Stimulated activated naive CD8-positive, alpha-beta T cell treated with anti-CD3 and anti-CD28 coated beads, Interleukin-15, Interleukin-2, amounts not matched to agents 100 U/mL and 50 U/mL, for 24 hours (primary cell): ENCODE data around the gene KDR.

Experiments
- ATAC-seq: fragments of 150-1000 bp; cut with Tn5 transposase; one replicate; pipeline ENCODE4 v1.10.0; 2021
- DNase-seq: peaks from one replicate; pipeline ENCODE4 v3.0.0; 2021

KDR gene

DNA sequence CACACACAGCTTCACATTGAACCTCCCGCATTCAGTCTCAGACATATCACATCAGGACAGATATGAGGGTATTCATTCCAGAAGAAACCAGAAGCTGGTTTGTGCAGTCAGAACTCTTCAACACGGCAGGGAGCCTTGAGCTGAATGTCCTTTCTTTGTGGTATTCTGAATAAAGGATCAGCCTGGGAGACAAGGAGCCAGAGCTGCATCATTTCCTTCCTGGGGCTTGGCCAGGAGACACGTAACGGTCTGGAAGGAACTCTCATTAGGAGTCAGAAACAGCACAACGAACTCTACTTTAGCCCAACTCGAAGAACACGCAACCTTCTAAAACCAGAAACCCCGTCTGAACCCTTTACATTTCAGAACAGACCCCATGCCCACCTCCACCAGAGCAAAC is 46.4 kb downstream of the KDR start:
- ATAC-seq (no peak), DNase-seq (no peak)

DNA sequence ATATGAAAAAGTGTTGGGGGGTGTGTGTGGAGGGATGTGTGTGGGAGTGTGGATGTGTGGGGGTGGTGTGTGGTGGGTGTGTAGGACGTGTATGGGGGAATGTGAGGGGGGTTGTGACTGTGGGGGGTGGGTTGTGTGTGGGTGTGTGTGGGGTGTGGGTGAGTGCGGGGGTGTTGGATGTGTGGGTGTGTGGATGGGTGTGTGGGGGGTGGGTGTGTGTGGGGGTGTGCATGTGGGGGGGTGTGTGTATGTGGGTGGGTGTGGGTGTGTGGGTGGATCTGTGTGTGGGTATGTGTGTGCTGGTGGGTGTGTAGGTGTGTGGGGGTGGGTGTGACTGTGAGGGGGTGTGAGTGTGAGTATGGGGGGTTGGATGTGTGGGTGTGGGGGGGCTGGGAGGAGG is 47.8 kb downstream of the KDR start:
- ATAC-seq, result no peak
- no peak for DNase-seq

DNA sequence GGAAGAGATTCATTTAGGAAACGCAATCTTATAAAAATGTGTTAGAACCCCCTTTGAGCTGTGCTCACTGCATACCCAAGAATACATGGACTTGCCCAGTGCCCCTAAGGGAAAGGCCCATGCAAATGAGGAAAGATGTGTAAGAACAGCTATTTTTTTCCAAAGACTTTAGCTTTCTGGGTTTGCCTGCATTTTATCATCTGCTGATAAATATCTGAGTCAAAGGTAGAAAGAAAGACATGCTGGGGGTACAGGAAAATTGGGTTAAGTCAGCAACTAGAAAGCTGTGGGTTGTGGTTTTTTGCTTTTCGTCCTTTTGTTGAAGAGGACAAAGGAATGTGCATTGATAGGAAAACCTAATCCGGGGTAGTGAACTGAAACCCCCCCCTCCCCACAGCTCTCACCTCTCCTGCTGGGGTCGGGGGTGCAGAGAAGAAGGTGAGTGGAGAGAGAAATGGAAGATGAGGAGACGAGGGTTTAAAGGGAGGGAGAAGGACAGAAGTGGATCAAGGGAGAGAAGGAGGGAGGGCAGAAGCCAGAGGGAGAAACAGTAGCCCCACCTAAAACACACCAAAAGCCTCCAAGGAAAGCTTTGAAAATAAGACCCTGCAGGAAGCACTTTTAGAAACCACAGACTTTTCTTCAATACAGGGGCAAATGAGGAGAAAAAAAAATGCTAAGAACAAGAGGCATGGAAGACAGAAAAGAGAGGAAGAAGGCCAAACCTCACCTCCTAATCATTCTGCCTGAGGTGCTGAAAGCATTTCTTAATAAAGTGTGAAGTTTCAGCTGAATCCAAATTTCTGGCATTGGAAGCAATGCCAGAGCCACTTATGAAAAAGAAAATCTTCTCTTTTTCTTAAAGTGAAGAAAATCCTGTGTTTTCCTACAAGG is 49.3 kb downstream of the KDR start:
- peak; percentile 89 for ATAC-seq

DNA sequence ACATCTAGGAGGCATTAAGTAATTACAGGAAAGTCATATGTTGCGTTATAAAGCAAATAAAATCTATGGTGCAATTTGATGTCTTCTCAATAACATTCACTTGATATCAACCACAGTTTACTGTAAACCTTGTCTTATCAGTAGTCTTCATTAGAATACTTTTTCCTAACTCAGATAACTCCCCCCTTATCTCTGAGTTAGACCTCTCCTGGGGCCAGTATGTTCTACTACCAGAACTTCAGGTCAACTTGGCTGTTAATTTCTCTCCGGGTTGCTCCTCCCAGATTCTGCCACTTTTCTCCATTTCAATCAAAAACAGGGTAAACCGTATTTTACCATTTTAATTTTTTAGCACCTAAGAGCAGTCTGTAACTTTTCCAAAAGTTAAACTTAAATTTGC is 50.0 kb downstream of the KDR start:
- DNase-seq (no peak), ATAC-seq (no peak)

More for the DNA sequence above, 49.3 kb downstream of the KDR start:
- DNase-seq, result peak; percentile 7

DNA sequence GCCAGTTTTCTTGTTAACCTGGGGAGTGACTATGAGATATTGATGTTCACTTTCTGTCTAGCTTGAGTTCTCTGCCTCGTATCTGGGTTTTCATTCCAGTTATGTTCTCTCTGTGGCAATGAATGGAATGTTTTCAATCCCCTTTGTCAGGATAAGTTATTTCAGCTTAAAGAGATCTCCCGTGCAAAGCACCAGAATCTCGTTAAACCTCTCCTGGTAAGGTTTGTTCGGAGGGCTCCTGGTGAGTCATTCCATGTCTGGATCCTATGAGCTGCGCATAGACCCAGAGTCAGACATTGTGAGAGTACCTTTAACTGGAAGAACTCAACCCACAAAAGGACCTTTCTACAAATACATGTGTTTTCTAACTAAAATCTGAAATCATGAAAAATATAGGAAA is 51.0 kb downstream of the KDR start:
- no peak for DNase-seq
- ATAC-seq, result no peak

DNA sequence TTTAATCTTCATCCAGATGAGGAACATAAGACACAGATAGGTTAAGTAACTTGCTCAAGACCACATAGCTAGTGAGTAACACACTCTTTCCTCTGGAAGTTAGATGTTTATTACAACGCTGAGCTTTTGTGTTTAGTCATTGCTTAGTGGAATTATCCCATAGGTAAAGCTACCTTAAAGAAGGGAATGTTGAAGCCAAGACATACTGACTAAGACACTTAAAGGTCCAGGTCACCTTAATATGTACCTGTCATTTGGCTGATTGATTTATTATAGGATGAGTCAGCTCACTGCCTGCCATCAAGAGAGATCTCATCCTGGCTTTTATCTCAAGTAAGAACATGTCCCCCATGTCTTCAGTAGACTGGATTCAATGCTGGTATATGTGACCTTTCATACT is 53.4 kb downstream of the KDR start:
- no peak for DNase-seq
- ATAC-seq, result no peak

DNA sequence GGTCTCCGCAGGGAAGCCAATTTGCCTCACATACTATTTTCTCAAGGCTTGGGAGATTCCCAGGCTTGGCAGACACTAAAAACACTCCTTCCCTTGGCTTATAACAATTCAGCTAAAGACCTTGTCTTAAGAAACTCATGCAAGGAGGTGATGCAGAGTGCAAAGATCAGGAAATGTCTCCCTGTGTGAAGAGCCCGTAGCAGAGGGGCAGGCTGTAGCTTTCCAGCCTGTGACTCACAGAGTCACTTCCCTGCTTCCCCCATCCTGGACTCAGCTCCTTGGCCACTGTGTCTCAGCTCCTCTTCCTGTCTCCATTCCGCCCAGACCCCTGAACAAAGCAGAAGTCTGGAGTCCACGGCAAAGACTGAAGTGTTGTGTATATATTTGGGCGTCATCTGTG is 56.1 kb downstream of the KDR start:
- DNase-seq (no peak), ATAC-seq (no peak)

DNA sequence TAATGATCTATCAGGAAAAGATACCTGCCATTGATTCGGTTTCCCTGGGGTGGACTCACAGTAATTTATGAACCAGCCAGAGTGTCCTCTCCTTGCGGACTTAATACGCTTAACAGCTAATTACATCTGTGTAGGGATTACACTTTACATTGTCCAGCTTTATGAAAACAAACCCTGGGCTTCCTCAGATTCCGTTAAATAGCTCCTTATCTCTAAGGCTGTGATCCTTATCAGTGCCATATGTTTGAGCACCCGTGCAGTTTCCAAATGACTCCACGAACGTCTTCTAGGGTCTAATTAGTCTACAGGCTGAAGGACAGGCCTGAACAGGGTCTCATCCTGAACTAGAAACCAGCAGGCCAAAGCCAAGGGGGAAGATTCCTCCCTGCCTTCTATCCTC is 56.9 kb downstream of the KDR start:
- DNase-seq, result no peak
- ATAC-seq, result no peak

DNA sequence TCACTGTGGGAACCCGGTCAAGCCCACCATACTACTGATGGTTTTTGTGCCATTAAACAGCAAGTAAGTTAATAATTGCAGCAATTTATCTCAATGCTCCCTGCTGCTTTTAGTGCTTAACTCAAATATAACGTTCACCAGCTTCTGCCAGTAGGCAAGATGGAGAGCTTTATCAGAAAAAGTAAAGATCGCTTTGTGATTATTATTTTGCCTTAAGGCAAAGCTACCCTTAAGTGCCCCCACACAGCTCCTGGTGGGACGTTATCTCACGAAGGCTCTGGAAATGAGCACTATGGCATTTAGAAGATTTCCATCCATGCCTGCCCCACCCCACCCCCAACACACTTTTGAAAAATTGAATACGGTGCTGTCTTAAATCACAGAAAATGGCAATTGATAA is 59.4 kb downstream of the KDR start:
- DNase-seq (no peak), ATAC-seq (no peak)

DNA sequence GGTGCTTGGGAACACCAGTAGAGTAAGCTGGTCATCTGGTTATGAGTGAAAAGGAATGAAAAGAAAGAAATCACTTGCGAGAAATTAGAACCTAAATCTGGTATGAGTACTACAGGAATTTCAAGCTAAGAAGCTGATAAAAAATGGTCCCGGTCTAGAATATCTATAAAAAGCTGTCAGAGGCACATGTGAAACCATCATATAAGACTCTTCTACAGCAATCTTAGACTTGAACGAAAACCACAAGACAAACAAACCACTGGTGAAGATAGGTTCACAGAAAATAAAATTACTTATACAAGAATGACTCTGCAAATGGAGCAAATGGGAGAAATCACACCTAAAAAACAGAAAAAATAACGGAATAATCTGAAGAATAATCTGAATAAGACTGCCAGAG is 69.9 kb downstream of the KDR start:
- ATAC-seq, result no peak
- DNase-seq, result no peak

DNA sequence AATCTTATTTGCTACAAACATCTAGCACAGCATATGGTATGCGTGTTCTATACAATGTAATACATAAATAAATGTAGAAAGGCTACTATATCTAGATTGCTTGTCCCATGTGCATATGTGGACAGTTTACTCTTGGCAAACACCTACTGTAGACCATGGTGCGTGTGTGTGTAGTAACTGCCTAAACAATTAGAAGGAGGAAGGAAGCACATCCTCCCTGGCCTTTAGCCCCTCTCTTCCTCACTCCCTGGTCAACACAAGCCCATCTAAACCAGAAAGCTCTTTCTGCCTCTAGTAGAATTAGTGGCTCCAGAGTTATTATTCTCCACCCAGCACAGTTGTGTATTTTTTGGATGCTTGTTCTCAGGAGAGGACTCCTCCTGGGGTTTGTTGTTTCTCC is 73.9 kb downstream of the KDR start:
- DNase-seq (no peak), ATAC-seq (no peak)

DNA sequence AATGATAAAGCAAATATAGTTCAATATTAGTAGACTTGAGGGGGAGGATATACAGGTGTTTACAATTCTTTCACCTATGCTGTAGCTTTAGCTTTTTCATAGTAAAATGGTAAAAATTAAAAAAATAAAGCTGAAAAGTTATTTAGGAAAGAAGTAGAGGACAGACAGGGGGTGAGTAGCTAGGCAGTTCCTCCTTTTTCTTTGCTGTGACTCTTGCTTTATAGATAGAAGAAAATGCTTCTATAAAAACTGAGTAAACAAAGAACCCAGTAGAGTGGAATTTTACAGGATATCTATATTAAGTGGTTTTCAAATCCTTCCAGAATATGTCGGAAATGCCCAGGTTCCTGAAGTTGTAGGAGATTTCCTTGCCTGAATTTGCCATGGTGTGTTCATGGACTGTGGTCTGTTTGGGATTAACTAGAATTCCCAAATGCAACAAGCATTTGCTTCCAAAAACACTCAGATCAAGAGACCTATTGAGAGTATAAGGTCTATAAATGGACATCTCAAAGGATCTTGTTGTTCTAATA is 74.9 kb downstream of the KDR start:
- no peak for ATAC-seq
- no peak for DNase-seq

DNA sequence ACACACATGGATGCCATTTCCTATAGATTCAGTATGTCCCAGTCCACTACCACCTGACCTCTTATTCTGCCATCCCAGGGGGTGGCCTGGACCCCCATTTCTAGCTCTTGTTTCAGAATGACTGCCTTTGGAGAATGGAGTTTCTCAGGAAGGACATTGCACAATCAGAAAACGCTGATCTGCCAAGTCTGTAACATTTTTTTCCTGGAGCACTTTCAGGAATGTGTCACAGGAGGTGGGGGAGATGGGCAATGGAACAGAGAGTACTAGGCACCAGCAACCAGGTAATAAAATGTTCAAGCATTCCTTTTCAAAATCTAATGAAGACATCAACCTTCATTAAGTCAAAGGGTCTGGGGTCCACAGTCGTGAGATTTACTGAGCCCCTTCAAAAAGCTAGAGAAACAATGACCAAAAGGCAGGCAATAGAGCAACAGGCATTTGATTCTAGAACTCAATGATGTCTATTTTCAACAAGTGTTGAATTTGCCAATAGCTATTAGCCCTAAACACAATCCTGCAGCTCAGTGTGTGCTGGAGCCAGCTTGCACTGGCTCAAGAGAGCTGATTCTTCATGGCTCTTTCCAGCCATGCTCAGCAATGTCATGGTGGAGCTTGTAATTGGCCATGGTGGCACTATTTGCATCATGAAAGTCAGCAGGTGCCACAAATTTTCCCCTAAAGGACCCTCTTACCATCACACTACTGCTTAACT is 87.1 kb downstream of the KDR start:
- ATAC-seq (no peak), DNase-seq (no peak)

DNA sequence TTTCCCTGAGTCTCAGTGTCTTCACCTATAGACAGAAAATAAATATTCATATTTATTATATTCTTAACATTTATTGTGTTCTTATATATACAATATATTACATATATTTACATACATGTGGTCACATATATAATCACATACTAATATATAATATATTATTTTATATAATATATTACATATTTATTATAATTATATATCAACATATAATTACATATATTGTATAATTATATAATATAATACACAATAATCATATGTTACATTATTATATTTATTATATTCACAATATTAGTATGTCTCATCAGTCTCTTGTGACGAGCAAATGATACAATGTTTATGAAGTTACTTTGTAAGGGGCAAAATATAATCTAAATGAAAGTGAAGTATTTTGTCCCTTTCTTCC is 87.7 kb downstream of the KDR start:
- DNase-seq, result no peak
- no peak for ATAC-seq

DNA sequence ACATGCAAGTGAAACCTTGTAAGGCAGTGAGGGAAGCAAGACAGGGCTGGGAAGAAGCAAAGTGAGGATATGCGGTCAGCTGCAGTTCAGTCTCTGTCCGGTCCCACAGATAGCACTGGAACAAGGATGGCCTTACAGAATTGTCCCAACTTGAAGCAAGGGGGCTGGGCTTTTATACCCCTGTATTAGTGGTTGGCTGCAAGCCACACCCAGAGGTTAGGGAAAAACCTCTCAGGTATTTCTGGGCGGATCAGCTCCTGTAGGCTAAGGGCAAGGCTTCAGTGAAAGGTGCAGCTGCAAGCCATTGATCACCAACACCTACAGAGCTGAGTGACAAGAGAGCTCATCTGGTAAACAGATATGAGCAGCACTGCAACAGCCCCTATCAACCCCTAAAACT is 89.0 kb downstream of the KDR start:
- no peak for ATAC-seq
- DNase-seq, result no peak

DNA sequence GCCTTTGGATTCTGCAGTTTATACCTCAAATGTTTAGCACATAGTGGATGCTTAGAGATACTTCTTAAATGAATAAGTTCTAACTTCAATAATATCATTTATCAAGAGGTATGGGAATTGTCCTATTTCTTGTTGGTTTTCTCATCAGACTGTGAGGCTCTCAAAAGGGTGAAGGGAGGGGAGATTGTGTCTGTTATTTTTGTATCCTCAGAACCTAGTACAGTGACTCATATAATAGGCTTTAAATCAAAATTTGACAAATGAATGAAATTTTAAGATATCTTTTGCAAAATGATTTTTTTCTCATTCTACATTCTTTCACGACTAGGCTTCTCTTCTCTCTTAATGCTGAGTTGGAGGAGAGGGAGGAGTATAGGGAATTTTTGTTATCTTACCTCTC is 89.5 kb downstream of the KDR start:
- DNase-seq (no peak), ATAC-seq (no peak)

DNA sequence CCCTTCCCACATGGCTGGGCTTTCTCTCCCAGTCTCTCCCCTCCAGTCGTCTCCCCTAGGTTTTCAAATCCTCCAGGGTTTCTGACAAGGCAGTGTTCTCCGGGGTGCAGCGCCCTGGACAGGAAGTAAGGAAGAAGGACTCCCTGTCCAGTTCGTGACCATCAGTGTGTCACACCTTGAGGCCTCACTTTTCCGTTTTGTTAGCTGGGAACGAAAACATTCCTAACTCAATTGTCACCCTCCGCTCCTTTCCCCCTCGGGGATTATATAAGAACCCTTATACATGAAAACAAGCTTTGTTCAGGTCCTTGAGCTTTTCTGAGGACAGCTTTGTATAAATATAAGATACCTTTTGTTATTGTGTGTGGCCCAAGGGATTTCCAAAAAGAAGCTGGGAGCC is 92.1 kb downstream of the KDR start:
- ATAC-seq (no peak), DNase-seq (no peak)

DNA sequence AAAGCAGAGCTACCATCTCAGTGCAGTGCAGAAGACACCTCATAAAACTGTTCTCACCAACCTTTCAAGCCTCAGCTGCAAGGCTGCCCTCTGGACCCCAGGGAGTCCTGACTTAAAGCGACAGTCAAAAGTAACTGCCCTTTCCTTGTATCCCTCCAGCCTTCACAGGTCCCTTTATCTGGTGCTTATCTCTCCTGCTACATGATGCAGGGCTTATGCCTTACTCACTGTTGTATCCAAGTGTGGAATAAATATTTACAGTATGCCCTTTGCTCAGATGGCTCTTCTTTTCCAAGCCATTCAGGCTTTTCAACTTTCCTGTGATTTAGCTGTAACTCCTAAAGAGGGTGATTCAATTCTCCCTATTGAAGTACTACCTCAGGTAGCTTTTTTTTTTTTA is 92.6 kb downstream of the KDR start:
- ATAC-seq, result no peak
- no peak for DNase-seq

DNA sequence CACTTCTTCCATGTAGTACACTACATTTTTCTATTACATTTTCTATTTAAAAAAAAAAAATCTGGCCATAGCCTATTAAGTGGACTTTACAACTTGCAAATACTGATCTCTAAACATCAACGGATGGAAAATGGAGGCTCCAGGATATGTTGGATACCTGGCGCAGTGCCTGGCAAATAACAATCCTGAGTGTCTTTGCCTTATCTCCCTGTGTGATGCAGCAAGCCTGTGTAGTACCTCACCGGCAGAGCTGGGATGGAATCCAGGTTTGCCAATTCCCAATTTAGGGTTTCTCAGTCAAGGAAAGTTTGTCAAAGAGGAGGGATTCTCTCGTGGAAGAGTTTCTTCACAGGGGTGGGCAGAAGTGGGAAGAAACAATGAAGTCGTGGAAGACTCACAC is 93.2 kb downstream of the KDR start:
- DNase-seq (no peak), ATAC-seq (no peak)

DNA sequence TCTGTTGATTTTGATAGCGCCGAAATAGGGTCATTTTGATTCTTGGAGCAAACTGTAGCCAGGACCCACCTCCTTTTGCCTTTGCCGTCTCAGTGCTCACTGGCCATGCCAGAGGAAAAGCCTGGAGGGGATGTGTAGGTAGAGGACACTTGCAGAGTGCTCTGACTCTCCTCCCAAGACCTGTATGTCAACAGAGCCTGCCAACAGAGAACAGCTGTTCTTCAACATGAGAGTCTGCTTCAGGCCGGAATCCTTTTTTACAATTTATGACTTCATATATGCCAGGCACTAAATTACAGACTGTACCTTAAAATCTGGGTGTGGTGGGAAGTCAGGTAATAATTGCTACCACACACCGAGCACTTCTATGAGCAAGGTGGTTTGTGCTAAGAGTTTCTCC is 94.2 kb downstream of the KDR start:
- DNase-seq, result no peak
- ATAC-seq, result no peak

DNA sequence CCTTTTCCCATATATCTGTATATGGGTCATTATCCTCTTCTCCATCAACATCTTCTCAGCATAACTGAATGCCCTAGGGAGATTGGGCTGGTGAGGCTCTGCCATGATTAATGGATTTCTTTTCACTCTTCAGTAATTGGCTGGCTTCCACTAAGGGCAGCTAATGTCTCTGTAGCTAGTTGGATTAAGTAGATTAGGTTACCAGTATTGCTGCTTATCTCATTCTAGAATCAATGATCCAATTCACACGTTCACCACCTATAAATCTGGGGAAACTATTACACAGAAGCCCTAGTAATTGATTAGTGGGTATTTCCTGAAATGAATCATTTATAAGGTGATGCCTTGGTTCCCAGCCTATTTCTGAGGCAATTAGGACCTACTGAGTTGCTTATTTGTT is 94.8 kb downstream of the KDR start:
- DNase-seq (no peak), ATAC-seq (no peak)

DNA sequence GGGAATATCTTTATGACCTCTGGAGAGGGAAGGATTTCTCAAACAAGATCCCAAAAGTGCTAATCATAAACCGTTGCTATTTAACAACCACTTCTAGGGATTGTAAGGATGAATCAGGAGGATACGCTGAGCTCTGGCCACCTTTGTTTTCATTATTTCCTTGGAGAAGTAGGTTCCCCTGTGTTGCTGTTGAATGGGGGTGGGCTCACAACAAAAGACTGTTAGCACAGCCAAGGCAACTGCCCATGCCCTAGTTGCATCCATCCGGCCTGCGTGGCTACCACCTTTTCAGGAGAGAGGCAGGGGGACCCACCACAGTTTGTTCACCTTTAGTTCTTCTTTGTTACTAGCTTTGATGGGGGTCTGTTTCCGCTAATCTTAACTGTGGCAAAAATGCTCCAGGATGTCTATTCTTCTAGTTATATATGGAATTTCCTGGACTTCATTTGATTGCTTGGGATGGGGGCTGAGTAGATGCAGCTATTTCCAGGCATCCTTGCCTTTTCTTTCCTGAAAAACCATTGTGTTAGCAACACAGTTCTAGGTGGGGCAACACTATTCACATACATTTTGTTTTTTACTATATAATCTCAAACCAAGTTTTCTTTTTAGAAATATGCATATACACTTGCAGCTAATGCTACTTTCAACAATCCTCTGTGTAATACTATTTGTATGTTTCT is 95.4 kb downstream of the KDR start:
- ATAC-seq (no peak), DNase-seq (no peak)

DNA sequence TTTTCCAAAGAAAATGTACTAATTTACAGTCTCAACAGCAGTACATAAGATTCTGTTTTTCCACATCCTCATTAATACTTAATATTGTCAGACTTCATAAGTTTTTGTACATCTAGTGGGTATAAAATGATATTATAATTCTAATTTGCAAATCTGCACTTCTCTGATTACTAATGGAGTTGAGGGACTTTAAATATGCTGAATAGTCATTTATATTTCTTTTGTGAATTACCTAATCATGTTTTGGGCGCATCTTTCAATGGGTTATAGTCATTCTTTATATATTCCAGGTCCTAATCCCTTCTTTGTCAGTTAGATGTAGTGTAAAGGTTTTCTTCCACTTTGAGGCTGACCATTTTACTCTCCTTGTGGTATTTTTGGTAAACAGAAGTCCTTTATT is 96.1 kb downstream of the KDR start:
- no peak for ATAC-seq
- DNase-seq, result no peak
